Measurements from ENCODE around the gene APOE. TPM values are rescaled to one million over a fixed set of nuclear protein-coding genes. Genes with fewer than 3 reads are reported as not detected.

The APOE gene
- total RNA-seq, 1 experiment from 2014 or later, result 530 TPM

DNA sequence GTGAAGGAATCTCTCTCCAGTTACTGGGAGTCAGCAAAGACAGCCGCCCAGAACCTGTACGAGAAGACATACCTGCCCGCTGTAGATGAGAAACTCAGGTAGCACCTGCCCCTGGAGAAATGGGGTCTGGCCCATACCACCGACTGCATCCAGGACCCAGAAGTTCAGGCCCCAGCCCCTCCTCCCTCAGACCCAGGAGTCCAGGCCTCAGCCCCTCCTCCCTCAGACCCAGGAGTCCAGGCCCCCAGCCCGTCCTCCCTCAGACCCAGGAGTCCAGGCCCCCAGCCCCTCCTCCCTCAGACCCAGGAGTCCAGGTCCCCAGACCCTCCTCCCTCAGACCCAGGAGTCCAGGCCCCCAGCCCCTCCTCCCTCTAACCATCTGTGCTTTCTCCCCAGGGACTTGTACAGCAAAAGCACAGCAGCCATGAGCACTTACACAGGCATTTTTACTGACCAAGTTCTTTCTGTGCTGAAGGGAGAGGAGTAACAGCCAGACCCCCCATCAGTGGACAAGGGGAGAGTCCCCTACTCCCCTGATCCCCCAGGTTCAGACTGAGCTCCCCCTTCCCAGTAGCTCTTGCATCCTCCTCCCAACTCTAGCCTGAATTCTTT is 43.3 kb downstream of the APOE start:
- Histone ChIP-seq H2BK5ac (ENCODE audit: insufficient read length, low read length) (no peak overlapping the region), H3K27me3 (ENCODE audit: insufficient read depth, low read length) (no peaks in the 10 kb centered on the region), H3T11ph (ENCODE audit: low read length) (no peak overlapping the region), H3K4me1 (ENCODE audit: insufficient read depth, low read length) (no peaks in the 10 kb centered on the region), H3K14ac (ENCODE audit: insufficient read depth, low read length) (no peak overlapping the region), H2BK15ac (ENCODE audit: low read depth, low read length) (no peak overlapping the region), H3K79me1 (ENCODE audit: insufficient read depth, low read depth, low read length, poor library complexity, severe bottlenecking) (no peaks in the 10 kb centered on the region), H4K20me1 (ENCODE audit: control insufficient read depth, insufficient read depth, insufficient read length) (no peaks in the 10 kb centered on the region), H4K5ac (ENCODE audit: insufficient read length, low read depth, low read length) (no peak overlapping the region), H3K9ac (ENCODE audit: extremely low read depth, insufficient read length, low read length) (no peak overlapping the region), H4K91ac (ENCODE audit: insufficient read length, low read depth, low read length) (no peak overlapping the region), H3K4me2 (ENCODE audit: insufficient read depth, insufficient read length, low read length) (no peak overlapping the region), H2AFZ (ENCODE audit: low read length) (no peak overlapping the region), H2BK20ac (ENCODE audit: low read depth, low read length, poor library complexity, severe bottlenecking) (no peak overlapping the region), H4K8ac (replicated peaks; ENCODE audit: insufficient read length, low read depth, low read length) (no peak overlapping the region), H3K18ac (ENCODE audit: insufficient read length, low read depth, low read length) (no peak overlapping the region), H2BK12ac (ENCODE audit: insufficient read length, low read depth, low read length) (no peak overlapping the region), H3K27ac (ENCODE audit: insufficient read length, low read depth, low read length) (no peak overlapping the region), H3K23ac (ENCODE audit: insufficient read length, low read depth, low read length) (no peak overlapping the region), H2BK120ac (ENCODE audit: low read depth, low read length, poor library complexity, severe bottlenecking) (no peak overlapping the region), H3K9me3 (ENCODE audit: control insufficient read depth, low read depth, low read length) (no peaks in the 10 kb centered on the region), H3K56ac (ENCODE audit: insufficient read length, low read depth, low read length) (no peak overlapping the region), H3K79me2 (ENCODE audit: insufficient read depth, low read length) (no peaks in the 10 kb centered on the region), H2AK5ac (ENCODE audit: insufficient read length, low read length) (no peak overlapping the region), H3K23me2 (ENCODE audit: insufficient read length, low read depth, low read length, poor library complexity, severe bottlenecking) (peaks cover 3% of the 10 kb centered on the region), H3K4ac (ENCODE audit: low read depth, low read length) (no peak overlapping the region)
- no CpG with 5 or more reads among the region's 5 CpGs for WGBS (ENCODE audit: extremely low coverage, insufficient read length, low lambda C conversion rate)
- Mint-ChIP-seq H3K4me1 (peaks cover 2 to 4% of the 10 kb centered on the region in 2 experiments; a peak in 2 of 4 replicates), H3K36me3 (ENCODE audit: insufficient read depth in 1 of 3, low read depth in 3 of 3) (peaks cover 0 to 9% (median 5%) of the 10 kb centered on the region in 3 experiments; a peak in 4 of 7 replicates), H3K9me3 (no peaks in the 10 kb centered on the region), H3K27ac (no peak overlapping the region; a peak in 1 of 7 replicates), H3K4me3 (no peak overlapping the region), H3K27me3 (ENCODE audit: low read depth) (peaks cover 1% of the 10 kb centered on the region; the same call in 1 of the 2 replicates)
- TF ChIP-seq, protein P1, sequence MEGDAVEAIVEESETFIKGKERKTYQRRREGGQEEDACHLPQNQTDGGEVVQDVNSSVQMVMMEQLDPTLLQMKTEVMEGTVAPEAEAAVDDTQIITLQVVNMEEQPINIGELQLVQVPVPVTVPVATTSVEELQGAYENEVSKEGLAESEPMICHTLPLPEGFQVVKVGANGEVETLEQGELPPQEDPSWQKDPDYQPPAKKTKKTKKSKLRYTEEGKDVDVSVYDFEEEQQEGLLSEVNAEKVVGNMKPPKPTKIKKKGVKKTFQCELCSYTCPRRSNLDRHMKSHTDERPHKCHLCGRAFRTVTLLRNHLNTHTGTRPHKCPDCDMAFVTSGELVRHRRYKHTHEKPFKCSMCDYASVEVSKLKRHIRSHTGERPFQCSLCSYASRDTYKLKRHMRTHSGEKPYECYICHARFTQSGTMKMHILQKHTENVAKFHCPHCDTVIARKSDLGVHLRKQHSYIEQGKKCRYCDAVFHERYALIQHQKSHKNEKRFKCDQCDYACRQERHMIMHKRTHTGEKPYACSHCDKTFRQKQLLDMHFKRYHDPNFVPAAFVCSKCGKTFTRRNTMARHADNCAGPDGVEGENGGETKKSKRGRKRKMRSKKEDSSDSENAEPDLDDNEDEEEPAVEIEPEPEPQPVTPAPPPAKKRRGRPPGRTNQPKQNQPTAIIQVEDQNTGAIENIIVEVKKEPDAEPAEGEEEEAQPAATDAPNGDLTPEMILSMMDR (conservative IDR thresholded peaks at IDR 0.05), result no peak
- no peak for DNase-seq
